Measurements from ENCODE around the gene ATG10.
"Not testable (repeated sequence)": the region's sequence is repeated elsewhere in the genome, so short reads cannot be mapped to it uniquely, and the experiment has no call there.

ATG10 gene

GRCh38 chr5:81994679-81995078 is 22.9 kb downstream of the ATG10 start:
- H3K79me2 ChIP-seq, result peaks cover 5% of the 10 kb centered on the region

GRCh38 chr5:81995407-81995806 is 23.6 kb downstream of the ATG10 start:
- Histone ChIP-seq H3K36me3 (ENCODE audit: control insufficient read depth, insufficient read depth, low read length) (no peaks in the 10 kb centered on the region), H3K4me3 (ENCODE audit: low read depth, low read length) (no peak overlapping the region), H3K9me3 (ENCODE audit: control insufficient read depth, low read length) (no peaks in the 10 kb centered on the region), H3K79me2 (peaks cover 5% of the 10 kb centered on the region), H3K27me3 (ENCODE audit: control insufficient read depth, insufficient read depth, low read length) (no peaks in the 10 kb centered on the region), H2AFZ (no peak overlapping the region), H3K9ac (no peak overlapping the region), H3K27ac (no peak overlapping the region), H3K4me1 (peaks cover 3% of the 10 kb centered on the region), H3K4me2 (ENCODE audit: low read length) (no peak overlapping the region)
- TF ChIP-seq CTCF (IDR thresholded peaks at IDR 0.05), result no peak

More at GRCh38 chr5:81994679-81995078, 22.9 kb downstream of the ATG10 start:
- Histone ChIP-seq H2AFZ (no peak overlapping the region), H3K36me3 (ENCODE audit: control insufficient read depth, insufficient read depth, low read length) (no peaks in the 10 kb centered on the region), H3K4me1 (peaks cover 3% of the 10 kb centered on the region), H3K9ac (no peak overlapping the region), H3K27ac (no peak overlapping the region), H3K4me2 (ENCODE audit: low read length) (no peak overlapping the region), H3K4me3 (ENCODE audit: low read depth, low read length) (no peak overlapping the region), H3K9me3 (ENCODE audit: control insufficient read depth, low read length) (no peaks in the 10 kb centered on the region), H3K27me3 (ENCODE audit: control insufficient read depth, insufficient read depth, low read length) (no peaks in the 10 kb centered on the region)
- no peak for TF ChIP-seq CTCF (IDR thresholded peaks at IDR 0.05)

- Histone ChIP-seq H3K9me3 (ENCODE audit: control insufficient read depth, low read length) (no peaks in the 10 kb centered on the region), H3K27ac (no peak overlapping the region), H3K79me2 (no peaks in the 10 kb centered on the region), H3K4me1 (peaks cover 3% of the 10 kb centered on the region), H3K4me2 (ENCODE audit: low read length) (no peak overlapping the region), H3K9ac (no peak overlapping the region), H3K36me3 (ENCODE audit: control insufficient read depth, insufficient read depth, low read length) (no peaks in the 10 kb centered on the region), H2AFZ (no peak overlapping the region), H3K4me3 (ENCODE audit: low read depth, low read length) (no peak overlapping the region), H3K27me3 (ENCODE audit: control insufficient read depth, insufficient read depth, low read length) (no peaks in the 10 kb centered on the region)
- no peak for TF ChIP-seq CTCF (IDR thresholded peaks at IDR 0.05)
Measured at GRCh38 chr5:82004511-82004910, 32.7 kb downstream of the ATG10 start.

- H3K27ac ChIP-seq; H3K9me3 ChIP-seq (ENCODE audit: control insufficient read depth, low read length); H3K4me2 ChIP-seq (ENCODE audit: low read length); H3K4me3 ChIP-seq (ENCODE audit: low read depth, low read length); H3K9ac ChIP-seq; H2AFZ ChIP-seq; H3K36me3 ChIP-seq (ENCODE audit: control insufficient read depth, insufficient read depth, low read length); H3K27me3 ChIP-seq (ENCODE audit: control insufficient read depth, insufficient read depth, low read length); H3K4me1 ChIP-seq: not testable (repeated sequence)
- peaks cover 13% of the 10 kb centered on the region for H3K79me2 ChIP-seq
Measured at GRCh38 chr5:82009869-82010268, 38.0 kb downstream of the ATG10 start.

GRCh38 chr5:82010696-82011095 is 38.9 kb downstream of the ATG10 start:
- Histone ChIP-seq H3K27ac (no peak overlapping the region), H2AFZ (no peak overlapping the region), H3K4me1 (peaks cover 3% of the 10 kb centered on the region), H3K79me2 (peaks cover 16% of the 10 kb centered on the region), H3K9me3 (ENCODE audit: control insufficient read depth, low read length) (no peaks in the 10 kb centered on the region), H3K36me3 (ENCODE audit: control insufficient read depth, insufficient read depth, low read length) (no peaks in the 10 kb centered on the region), H3K4me3 (ENCODE audit: low read depth, low read length) (no peak overlapping the region), H3K4me2 (ENCODE audit: low read length) (no peak overlapping the region), H3K9ac (no peak overlapping the region), H3K27me3 (ENCODE audit: control insufficient read depth, insufficient read depth, low read length) (no peaks in the 10 kb centered on the region)
- TF ChIP-seq CTCF (IDR thresholded peaks at IDR 0.05), result no peak
